Dedifferentiated amniotic fluid mesenchymal stem cell (primary cell): Measurements from ENCODE around the gene SLC44A4.
"Not testable (repeated sequence)": the region's sequence is repeated elsewhere in the genome, so short reads cannot be mapped to it uniquely, and the experiment has no call there.

ENCODE experiments used
- DNase-seq: peaks from one replicate; pipeline ENCODE4 v3.0.0-alpha.2; 2016; ENCODE audit errors: extremely low spot score

The SLC44A4 gene

GRCh38 chr6:31827286-31828079 is 51.3 kb downstream of the SLC44A4 start, which contains the start of gene HSPA1B:
HSPA1B (plus strand) TSS chr6:31827738; CDS start chr6:31827951, 213 bp downstream.
- peak; percentile 98 for DNase-seq

DNA sequence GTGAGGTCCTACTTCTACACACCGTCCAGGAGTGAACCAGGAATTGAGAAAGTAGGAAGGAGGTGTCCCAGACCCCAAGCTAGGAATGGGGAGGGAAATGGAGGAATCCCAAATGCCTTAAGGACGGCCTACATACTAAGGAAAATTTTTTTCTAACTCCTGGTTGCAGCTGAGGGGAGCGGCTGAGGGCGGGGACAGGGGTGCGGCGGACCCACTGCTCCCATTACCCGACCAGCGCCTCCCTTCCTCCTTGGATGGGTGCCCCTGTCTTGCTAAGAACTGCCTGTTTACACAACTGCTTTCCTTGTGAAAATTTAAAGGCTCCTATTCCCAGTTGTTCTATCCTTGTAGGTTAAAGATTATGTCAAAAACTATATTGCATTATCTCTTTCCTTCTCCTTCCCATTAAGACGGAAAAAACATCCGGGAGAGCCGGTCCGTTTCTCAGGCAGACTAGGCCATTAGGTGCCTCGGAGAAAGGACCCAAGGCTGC is 52.0 kb downstream of the SLC44A4 start:
- DNase-seq, result peak; percentile 55

DNA sequence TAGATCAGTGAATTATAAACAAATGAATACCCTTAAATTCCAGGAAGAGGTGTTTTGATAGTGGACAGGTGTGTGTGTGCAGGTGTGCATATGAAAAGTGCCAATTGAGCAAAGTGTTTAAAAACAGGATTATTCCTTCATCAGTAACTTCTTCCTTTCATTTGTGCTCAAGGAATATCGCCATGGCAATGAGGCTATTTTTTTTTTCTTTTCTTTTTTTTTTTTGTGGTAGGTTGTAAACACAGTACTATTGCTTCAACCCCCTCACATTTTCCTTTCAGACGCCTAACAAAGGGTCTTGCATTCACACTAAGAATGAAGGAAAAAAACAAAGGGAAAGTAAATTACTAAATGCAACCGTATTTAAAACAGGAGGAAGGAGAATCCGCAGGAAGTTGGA is 53.2 kb downstream of the SLC44A4 start:
- DNase-seq, result no peak

- not testable (repeated sequence) for DNase-seq
Observed at GRCh38 chr6:31823592-31824196, 55.1 kb downstream of the SLC44A4 start.

GRCh38 chr6:31822036-31822821 is 56.6 kb downstream of the SLC44A4 start:
- DNase-seq, result peak; percentile 85

DNA sequence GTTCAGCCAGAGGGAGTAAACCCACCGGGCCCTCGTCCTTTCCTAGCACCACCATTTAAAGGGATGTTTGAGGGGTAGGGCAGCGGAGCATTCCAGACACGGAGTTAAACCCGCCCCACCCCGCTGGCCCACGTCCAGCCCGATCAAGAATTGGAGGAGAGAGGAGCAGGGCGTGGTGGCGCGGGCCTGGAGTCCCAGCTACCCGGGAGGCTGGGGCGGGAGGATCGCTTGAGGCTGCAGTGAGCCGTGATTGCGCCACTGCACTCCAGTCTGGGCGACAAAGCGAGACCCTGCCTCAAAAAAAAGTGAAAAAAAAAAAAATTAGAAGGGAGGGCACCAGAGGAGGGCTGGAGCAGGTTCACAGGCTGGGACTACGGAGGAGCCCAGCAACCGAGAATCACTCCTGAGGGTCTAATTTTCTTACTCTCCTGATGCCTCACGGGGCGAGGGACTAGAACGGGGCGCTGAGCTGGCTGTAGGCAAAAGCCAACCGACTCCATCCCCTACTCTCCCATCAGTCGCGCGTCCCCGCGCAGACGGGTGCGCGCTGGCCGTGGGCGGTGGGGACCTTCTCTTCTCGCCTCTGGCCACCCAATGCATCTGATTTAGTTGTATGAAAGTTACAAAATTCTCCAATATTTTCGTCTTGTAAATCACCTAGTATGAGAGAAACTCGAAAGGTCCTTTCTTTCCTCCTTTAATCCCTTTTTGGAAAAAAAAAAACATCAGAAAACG is 57.3 kb downstream of the SLC44A4 start:
- no peak for DNase-seq

DNA sequence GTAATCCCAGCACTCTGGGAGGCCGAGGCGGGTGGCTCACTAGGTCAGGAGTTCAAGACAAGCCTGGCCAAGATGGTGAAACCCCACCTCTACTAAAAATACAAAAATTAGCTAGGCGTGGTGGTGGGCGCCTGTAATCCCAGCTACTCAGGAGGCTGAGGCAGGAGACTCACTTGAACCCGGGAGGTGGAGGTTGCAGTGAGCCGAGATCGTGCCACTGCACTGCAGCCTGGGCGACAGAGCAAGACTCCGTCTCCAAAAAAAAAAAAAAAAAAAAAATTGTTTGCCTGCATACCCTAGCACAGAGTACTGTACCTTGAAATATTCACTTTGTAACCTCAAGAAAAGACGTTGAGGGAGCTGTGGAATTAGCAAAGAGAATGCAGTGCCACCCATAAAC is 58.4 kb downstream of the SLC44A4 start:
- not testable (repeated sequence) for DNase-seq

- DNase-seq, result no peak
Observed at GRCh38 chr6:31819871-31820299, 58.9 kb downstream of the SLC44A4 start.

- DNase-seq, result not testable (repeated sequence)
Observed at GRCh38 chr6:31817929-31818511, 60.8 kb downstream of the SLC44A4 start.

- not testable (repeated sequence) for DNase-seq
Observed at GRCh38 chr6:31817133-31817928, 61.5 kb downstream of the SLC44A4 start.

- peak; percentile 95 for DNase-seq
Observed at GRCh38 chr6:31815025-31815838, 63.6 kb downstream of the SLC44A4 start, which contains the start of the genes HSPA1A and HSPA1L. HSPA1A (plus strand) TSS chr6:31815543; CDS start chr6:31815757, 214 bp downstream. HSPA1L (minus strand) TSS chr6:31815283; CDS start chr6:31811972, 3,311 bp downstream.

GRCh38 chr6:31814677-31815024 is 64.1 kb downstream of the SLC44A4 start:
- DNase-seq, result peak; percentile 98

DNA sequence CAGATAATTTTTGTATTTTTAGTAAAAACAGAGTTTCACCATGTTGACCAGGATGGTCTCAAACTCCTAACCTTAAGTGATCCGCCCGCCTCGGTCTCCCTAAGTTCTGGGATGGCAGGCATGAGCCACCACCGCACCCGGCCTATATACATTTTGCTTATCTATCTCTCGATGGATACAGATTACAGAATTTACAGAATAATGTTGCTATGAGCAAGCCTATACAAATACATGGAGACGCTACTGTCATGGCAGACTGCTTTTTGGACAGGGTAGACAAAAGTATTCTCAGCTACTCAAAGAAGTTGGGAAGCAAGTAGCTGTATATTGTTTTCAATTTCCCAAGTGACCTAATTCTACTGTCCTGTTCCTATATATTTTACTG is 65.3 kb downstream of the SLC44A4 start:
- no peak for DNase-seq
